Activated T-cell treated with anti-CD3 and anti-CD28 coated beads, Interleukin-2, amount 50 U/mL, for 24 hours (primary cell): ENCODE data around the gene DLST.

ENCODE experiments used
- DNase-seq: peaks from one replicate; pipeline ENCODE4 v3.0.0-alpha.2; 2020
- H3K27ac Mint-ChIP-seq: 2 replicates; pipeline ENCODE4 v1.8.0; 2020; ENCODE audit warnings: mild to moderate bottlenecking, mixed read lengths
- H3K27me3 Mint-ChIP-seq: 2 replicates; pipeline ENCODE4 v1.8.0; 2020; ENCODE audit warnings: mixed read lengths
- H3K36me3 Mint-ChIP-seq: 2 replicates; pipeline ENCODE4 v1.8.0; 2020; ENCODE audit warnings: low read depth, mixed read lengths
- H3K4me1 Mint-ChIP-seq: 2 replicates; pipeline ENCODE4 v1.8.0; 2020; ENCODE audit warnings: low read depth, mixed read lengths
- H3K4me3 Mint-ChIP-seq: 2 replicates; pipeline ENCODE4 v1.8.0; 2020; ENCODE audit warnings: mild to moderate bottlenecking, moderate library complexity, mixed read lengths
- H3K9me3 Mint-ChIP-seq: 2 replicates; pipeline ENCODE4 v1.8.0; 2020; ENCODE audit warnings: mixed read lengths

DLST gene

GRCh38 chr14:74898694-74899093, 17.0 kb downstream of the DLST start:
- no peaks in the 10 kb centered on the region for H3K27me3 Mint-ChIP-seq
- peaks cover 99% of the 10 kb centered on the region for H3K36me3 Mint-ChIP-seq
- no peak overlapping the region for H3K4me3 Mint-ChIP-seq
- peak overlapping the region; percentile 51 for H3K27ac Mint-ChIP-seq
- no peak for DNase-seq
- no peaks in the 10 kb centered on the region for H3K4me1 Mint-ChIP-seq
- H3K9me3 Mint-ChIP-seq: no peaks in the 10 kb centered on the region

- DNase-seq: no peak
- Mint-ChIP-seq H3K27me3 (no peaks in the 10 kb centered on the region), H3K9me3 (no peaks in the 10 kb centered on the region), H3K4me1 (peaks cover 8% of the 10 kb centered on the region), H3K36me3 (peaks cover 89% of the 10 kb centered on the region), H3K27ac (peak overlapping the region; percentile 30), H3K4me3 (no peak overlapping the region)
Measured at GRCh38 chr14:74902941-74903705, 21.4 kb downstream of the DLST start.

- H3K27me3 Mint-ChIP-seq: no peaks in the 10 kb centered on the region
- H3K36me3 Mint-ChIP-seq: peaks cover 74% of the 10 kb centered on the region
- no peak overlapping the region for H3K4me3 Mint-ChIP-seq
- H3K4me1 Mint-ChIP-seq: peaks cover 8% of the 10 kb centered on the region
- no peak for DNase-seq
- H3K27ac Mint-ChIP-seq: peak overlapping the region; percentile 59
- H3K9me3 Mint-ChIP-seq: no peaks in the 10 kb centered on the region
Measured at GRCh38 chr14:74904635-74905503, 23.2 kb downstream of the DLST start.

DNA sequence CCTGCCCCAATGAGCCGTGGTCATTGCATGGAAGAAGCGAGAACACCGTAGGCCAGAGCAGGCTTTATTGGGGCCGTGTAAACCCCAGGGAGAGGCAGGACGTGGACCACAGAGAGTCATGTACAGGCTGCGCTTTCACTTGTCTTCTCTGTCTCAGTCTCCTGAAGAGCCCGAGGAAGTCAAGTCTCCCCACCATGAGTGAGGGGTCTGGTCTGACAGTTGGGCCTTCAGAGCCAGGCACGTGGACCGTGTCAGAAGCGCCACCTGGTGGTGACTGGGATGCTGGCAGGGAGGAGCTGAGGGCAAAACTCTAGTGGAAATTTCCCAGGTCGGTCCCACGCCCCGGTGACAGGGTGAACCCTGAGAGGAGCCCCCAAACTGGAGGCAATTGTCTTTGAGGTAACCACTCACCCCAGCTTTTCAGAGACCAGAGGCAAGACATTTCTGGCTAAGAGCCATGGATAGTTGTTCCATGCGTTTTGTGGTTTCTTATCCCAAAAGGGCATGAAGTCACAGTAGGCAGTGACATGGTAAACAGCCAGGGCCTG, 24.0 kb downstream of the DLST start:
- Mint-ChIP-seq H3K27me3 (no peaks in the 10 kb centered on the region), H3K9me3 (no peaks in the 10 kb centered on the region), H3K4me1 (peaks cover 8% of the 10 kb centered on the region), H3K4me3 (no peak overlapping the region), H3K36me3 (peaks cover 66% of the 10 kb centered on the region), H3K27ac (peak overlapping the region; percentile 59)
- DNase-seq: peak; percentile 87

DNA sequence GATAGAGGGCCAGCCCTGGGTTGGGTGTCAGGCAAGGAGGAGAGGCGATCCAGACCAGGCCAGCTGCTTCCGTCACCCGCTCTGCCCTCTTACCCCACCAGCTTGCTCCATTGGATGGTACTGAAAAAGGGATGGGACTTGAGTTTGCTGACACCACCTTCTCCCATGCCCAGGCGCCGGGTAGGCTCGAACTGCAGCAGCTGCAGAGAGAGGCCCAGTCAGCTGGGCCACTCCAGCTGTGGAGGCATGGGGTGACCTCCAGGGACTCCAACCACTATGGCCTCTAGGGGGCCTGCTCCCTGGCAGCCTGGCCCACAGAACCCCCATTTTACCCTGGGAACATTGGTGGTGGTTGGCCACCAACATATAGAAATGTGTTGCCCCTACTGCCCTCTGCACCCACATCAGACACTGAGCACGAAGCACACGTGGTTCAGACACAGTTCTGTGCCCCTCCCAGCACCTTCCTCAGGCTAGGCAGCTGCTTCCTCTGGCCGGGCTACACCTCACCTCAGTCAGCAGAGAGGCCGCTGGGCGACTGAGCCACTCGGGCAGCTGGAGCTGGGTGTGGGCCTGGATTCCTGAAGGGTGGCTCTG, 25.3 kb downstream of the DLST start:
- peak overlapping the region; percentile 8 for H3K27ac Mint-ChIP-seq
- no peak overlapping the region for H3K4me3 Mint-ChIP-seq
- peaks cover 52% of the 10 kb centered on the region for H3K36me3 Mint-ChIP-seq
- no peaks in the 10 kb centered on the region for H3K9me3 Mint-ChIP-seq
- H3K27me3 Mint-ChIP-seq: no peaks in the 10 kb centered on the region
- DNase-seq: no peak
- peaks cover 8% of the 10 kb centered on the region for H3K4me1 Mint-ChIP-seq

DNA sequence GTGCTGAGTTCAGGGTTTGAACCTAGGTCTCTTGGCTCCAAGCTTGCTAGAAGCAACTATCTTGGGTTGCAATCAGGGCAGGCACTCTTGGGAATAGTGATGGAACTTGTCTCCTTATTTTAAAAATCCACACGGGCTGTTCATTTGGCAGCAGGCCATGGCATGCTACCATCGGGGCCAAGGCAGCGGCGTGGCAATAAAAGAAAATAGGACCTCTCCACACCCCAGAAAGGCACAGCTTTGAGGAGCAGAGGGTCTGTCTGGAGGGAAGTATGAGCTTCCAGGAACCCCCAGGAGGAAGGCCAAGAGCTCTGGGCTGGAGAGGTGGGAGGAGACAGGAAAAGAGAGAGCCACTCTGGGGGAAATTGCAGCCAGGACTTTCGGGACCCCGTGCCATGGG, 26.0 kb downstream of the DLST start:
- H3K36me3 Mint-ChIP-seq: peaks cover 45% of the 10 kb centered on the region
- DNase-seq: no peak
- H3K27ac Mint-ChIP-seq: peak overlapping the region; percentile 22
- peaks cover 8% of the 10 kb centered on the region for H3K4me1 Mint-ChIP-seq
- no peaks in the 10 kb centered on the region for H3K9me3 Mint-ChIP-seq
- no peaks in the 10 kb centered on the region for H3K27me3 Mint-ChIP-seq
- no peak overlapping the region for H3K4me3 Mint-ChIP-seq

DNA sequence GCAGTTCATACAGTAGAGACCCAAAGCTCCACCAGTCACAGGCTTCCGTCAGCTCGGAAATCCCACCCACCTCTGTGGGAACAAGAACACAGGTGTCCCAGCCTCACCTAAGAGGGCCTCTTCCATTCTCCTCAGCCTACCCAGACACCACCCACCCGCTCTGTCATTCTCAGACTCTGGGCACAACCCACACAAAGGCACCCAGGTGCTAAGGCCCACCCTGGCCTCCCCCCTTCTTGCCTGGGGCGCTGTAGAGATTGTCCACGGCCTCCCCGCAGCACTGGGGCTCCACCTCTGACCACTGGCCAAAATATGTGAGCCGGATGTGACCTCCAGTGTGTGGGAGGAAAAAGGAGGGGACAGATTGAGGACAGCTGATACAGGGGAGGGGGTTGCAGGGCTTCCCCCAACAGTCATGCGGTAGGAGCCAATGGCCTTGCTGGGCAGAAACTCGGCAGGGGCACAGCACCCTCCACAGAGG, 27.2 kb downstream of the DLST start:
- Mint-ChIP-seq H3K27ac (no peak overlapping the region), H3K9me3 (no peaks in the 10 kb centered on the region)

DNA sequence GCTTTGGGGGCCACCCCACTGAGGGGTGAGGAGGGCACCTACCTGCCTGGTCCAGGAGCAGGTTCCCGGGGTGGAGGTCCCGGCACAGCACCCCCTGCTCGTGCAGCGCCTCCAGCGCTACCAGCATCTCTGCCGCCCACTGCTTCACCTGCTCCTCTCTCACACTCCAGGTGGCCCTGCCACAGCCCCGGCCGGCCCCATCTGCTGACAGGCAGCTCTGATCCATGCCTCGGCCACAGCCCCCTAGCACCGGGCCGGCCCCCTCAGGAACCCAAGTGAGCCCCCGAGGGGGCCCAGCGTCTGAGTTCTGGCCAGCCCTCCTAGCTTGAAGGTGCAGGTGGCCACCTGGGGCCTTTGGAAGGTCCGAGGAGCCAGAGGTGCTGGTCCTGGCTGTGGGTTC, 27.8 kb downstream of the DLST start:
- peaks cover 29% of the 10 kb centered on the region for H3K36me3 Mint-ChIP-seq
- DNase-seq: no peak
- no peaks in the 10 kb centered on the region for H3K9me3 Mint-ChIP-seq
- H3K4me1 Mint-ChIP-seq: peaks cover 8% of the 10 kb centered on the region
- H3K4me3 Mint-ChIP-seq: no peak overlapping the region
- no peaks in the 10 kb centered on the region for H3K27me3 Mint-ChIP-seq
- peak overlapping the region; percentile 47 for H3K27ac Mint-ChIP-seq

More for the DNA sequence above, 27.2 kb downstream of the DLST start:
- Mint-ChIP-seq H3K27me3 (no peaks in the 10 kb centered on the region), H3K4me1 (peaks cover 8% of the 10 kb centered on the region), H3K4me3 (no peak overlapping the region), H3K36me3 (peaks cover 35% of the 10 kb centered on the region)
- DNase-seq: no peak

DNA sequence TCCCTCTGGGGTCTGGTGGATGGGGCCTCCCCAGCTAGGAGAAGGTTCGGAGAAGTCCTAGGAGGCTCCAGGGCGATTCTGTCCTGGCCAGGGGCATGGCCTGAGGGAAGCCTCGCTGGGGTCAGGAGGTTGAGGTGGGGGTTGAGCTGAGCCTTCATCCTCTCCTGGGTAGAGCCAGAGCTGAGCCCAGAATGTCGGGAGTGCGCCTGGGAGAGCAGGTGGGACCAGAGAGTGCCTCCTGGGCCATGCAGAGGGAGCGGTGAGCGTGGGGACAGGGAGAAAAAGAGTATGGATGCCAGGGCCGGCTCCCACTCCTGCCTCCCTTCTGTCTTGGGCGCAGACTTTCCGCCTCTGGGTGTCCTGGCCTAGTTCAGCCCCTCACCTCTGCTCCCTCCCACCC, 28.2 kb downstream of the DLST start:
- H3K27ac Mint-ChIP-seq: peak overlapping the region; percentile 47
- no peaks in the 10 kb centered on the region for H3K27me3 Mint-ChIP-seq
- H3K4me3 Mint-ChIP-seq: no peak overlapping the region
- DNase-seq: no peak
- H3K4me1 Mint-ChIP-seq: peaks cover 8% of the 10 kb centered on the region
- H3K36me3 Mint-ChIP-seq: peaks cover 24% of the 10 kb centered on the region
- no peaks in the 10 kb centered on the region for H3K9me3 Mint-ChIP-seq

- H3K27ac Mint-ChIP-seq: no peak overlapping the region
- no peaks in the 10 kb centered on the region for H3K9me3 Mint-ChIP-seq
- DNase-seq: no peak
- H3K27me3 Mint-ChIP-seq: no peaks in the 10 kb centered on the region
- peaks cover 18% of the 10 kb centered on the region for H3K36me3 Mint-ChIP-seq
- peaks cover 5% of the 10 kb centered on the region for H3K4me1 Mint-ChIP-seq
- no peak overlapping the region for H3K4me3 Mint-ChIP-seq
Measured at GRCh38 chr14:74910556-74910955, 28.8 kb downstream of the DLST start.

- DNase-seq: no peak
- Mint-ChIP-seq H3K36me3 (peaks cover 16% of the 10 kb centered on the region), H3K27ac (peak overlapping the region; percentile 47), H3K27me3 (no peaks in the 10 kb centered on the region), H3K9me3 (no peaks in the 10 kb centered on the region), H3K4me1 (peaks cover 1% of the 10 kb centered on the region), H3K4me3 (no peak overlapping the region)
Measured at GRCh38 chr14:74911221-74911620, 29.5 kb downstream of the DLST start.

DNA sequence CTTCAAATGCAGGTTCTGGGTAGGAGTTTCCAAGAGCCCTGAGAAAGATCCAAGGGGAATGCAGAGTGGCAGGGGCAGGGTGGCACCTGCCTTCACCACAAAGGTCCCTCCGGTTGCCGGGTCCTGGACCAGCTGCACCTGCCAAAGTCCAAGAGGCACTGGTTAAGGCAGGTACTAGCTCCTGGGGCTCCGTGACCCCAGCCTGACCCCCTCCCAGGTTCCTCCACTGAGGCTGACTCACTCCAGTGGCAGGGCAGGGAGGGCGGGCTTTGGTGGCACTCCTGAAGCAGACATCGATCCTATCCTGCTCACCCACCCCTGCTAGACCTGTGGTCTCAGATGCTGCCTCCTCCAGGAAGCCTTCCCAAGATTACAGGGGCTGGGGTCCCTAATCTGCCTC, 30.0 kb downstream of the DLST start:
- H3K36me3 Mint-ChIP-seq: peaks cover 14% of the 10 kb centered on the region
- no peak for DNase-seq
- no peaks in the 10 kb centered on the region for H3K27me3 Mint-ChIP-seq
- no peaks in the 10 kb centered on the region for H3K9me3 Mint-ChIP-seq
- peak overlapping the region; percentile 47 for H3K27ac Mint-ChIP-seq
- no peak overlapping the region for H3K4me3 Mint-ChIP-seq
- H3K4me1 Mint-ChIP-seq: peaks cover 1% of the 10 kb centered on the region

DNA sequence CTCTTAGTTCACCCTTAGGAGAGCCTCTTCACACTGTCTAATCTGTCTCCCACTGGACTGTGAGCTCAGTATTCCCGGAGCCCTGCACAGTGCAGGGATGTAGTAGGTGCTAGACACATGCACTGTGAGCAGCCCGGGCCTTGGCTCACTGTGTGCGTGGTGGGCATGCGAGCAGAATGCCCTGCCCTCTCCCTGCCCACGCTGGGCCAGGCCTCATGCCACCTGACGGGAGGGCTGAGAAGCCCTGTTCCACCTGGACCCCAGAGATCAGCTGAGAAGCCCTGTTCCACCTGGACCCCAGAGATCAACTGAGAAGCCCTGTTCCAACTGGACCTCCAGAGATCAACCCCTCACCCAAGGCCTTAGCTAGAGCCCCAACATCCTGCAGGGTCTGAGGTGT, 30.4 kb downstream of the DLST start:
- Mint-ChIP-seq H3K27me3 (no peaks in the 10 kb centered on the region), H3K9me3 (no peaks in the 10 kb centered on the region), H3K4me3 (no peak overlapping the region), H3K36me3 (peaks cover 10% of the 10 kb centered on the region), H3K27ac (no peak overlapping the region), H3K4me1 (peaks cover 1% of the 10 kb centered on the region)
- no peak for DNase-seq

GRCh38 chr14:74912801-74913200, 31.1 kb downstream of the DLST start:
- DNase-seq: no peak
- Mint-ChIP-seq H3K27ac (no peak overlapping the region), H3K4me3 (no peak overlapping the region), H3K9me3 (no peaks in the 10 kb centered on the region), H3K4me1 (no peaks in the 10 kb centered on the region), H3K36me3 (peaks cover 7% of the 10 kb centered on the region), H3K27me3 (no peaks in the 10 kb centered on the region)
